Liver (tissue), 9 donors: ENCODE measurements around the gene ZAP70. TPM values are rescaled to one million over a fixed set of nuclear protein-coding genes. Genes with fewer than 3 reads are reported as not detected.
A peak's percentile ranks its signal among the peaks of the same experiment; 100 is the strongest.

Experiments used
- DNase-seq: peaks from one replicate; pipeline ENCODE4 v3.0.0-alpha.2; 2017; ENCODE audit warnings: low spot score
- H3K27ac ChIP-seq, 2 donors: one replicate each; pipeline ENCODE4 v1.7.0; 2013; ENCODE audit warnings: inconsistent platforms in 2 of 2, low read length in 2 of 2, control low read depth in 1 of 2, low read depth in 1 of 2, mild to moderate bottlenecking in 1 of 2
- H3K27me3 ChIP-seq, 4 donors: one replicate each; pipeline versions ENCODE4 v1.6.1 to v1.7.0; 2013; ENCODE audit warnings: low read length in 3 of 4, inconsistent platforms in 1 of 4, mild to moderate bottlenecking in 1 of 4, moderate library complexity in 1 of 4; ENCODE audit not compliant: control insufficient read depth in 4 of 4, insufficient read depth in 4 of 4
- H3K36me3 ChIP-seq, 4 donors: one replicate each; pipeline versions ENCODE4 v1.6.1 to v1.7.0; 2013; ENCODE audit warnings: low read length in 3 of 4, mild to moderate bottlenecking in 3 of 4, low read depth in 1 of 4, moderate library complexity in 1 of 4; ENCODE audit not compliant: control insufficient read depth in 4 of 4, insufficient read depth in 3 of 4
- H3K4me1 ChIP-seq, 4 donors: one replicate each; pipeline versions ENCODE4 v1.6.1 to v1.7.0; 2013; ENCODE audit warnings: low read length in 3 of 4, mild to moderate bottlenecking in 3 of 4, moderate library complexity in 1 of 4; ENCODE audit not compliant: control insufficient read depth in 4 of 4, insufficient read depth in 4 of 4
- H3K4me3 ChIP-seq, 3 donors: one replicate each; pipeline versions ENCODE4 v1.6.1 to v1.7.0; 2013; ENCODE audit warnings: low read length in 3 of 3, control low read depth in 1 of 3, low read depth in 1 of 3, mild to moderate bottlenecking in 1 of 3
- H3K9ac ChIP-seq, 2 donors: one replicate each; pipeline ENCODE4 v1.7.0; 2013; ENCODE audit warnings: low read length in 2 of 2, mild to moderate bottlenecking in 2 of 2, moderate library complexity in 2 of 2, control low read depth in 1 of 2, low read depth in 1 of 2
- H3K9me3 ChIP-seq, 4 donors: one replicate each; pipeline versions ENCODE4 v1.6.1 to v1.7.0; 2013; ENCODE audit warnings: low read length in 3 of 4; ENCODE audit not compliant: control insufficient read depth in 4 of 4
- ATF3 ChIP-seq: IDR thresholded peaks from 2 replicates; pipeline ENCODE4 v1.6.1; 2016; ENCODE audit warnings: antibody characterized with exemption
- CTCF ChIP-seq: fragments of 150-350 bp; IDR thresholded peaks from 2 replicates; pipeline ENCODE4 v1.5.1; 2017; ENCODE audit warnings: improper control_type of control experiment, low read depth, low read length; ENCODE audit not compliant: missing input control
- EGR1 ChIP-seq, 2 donors: IDR thresholded peaks; 2 replicates each; pipeline ENCODE4 v1.6.1; 2016 to 2018; ENCODE audit warnings: antibody characterized with exemption in 2 of 2, low read depth in 2 of 2
- FOXA1 ChIP-seq: IDR thresholded peaks from 2 replicates; pipeline ENCODE4 v1.6.1; 2016; ENCODE audit warnings: antibody characterized with exemption
- FOXA2 ChIP-seq: IDR thresholded peaks from 2 replicates; pipeline ENCODE4 v1.6.1; 2016; ENCODE audit warnings: antibody characterized with exemption
- GABPA ChIP-seq, 2 donors: IDR thresholded peaks in 1 of 2; conservative IDR thresholded peaks in 1 of 2; 2 replicates each; pipeline ENCODE4 v1.6.1; 2016; ENCODE audit warnings: antibody characterized with exemption in 2 of 2, mild to moderate bottlenecking in 1 of 2, moderate library complexity in 1 of 2
- HNF4A ChIP-seq, 2 donors: conservative IDR thresholded peaks; 2 replicates each; pipeline ENCODE4 v1.6.1; 2016; ENCODE audit warnings: antibody characterized with exemption in 2 of 2, mild to moderate bottlenecking in 2 of 2
- HNF4G ChIP-seq: IDR thresholded peaks from 2 replicates; pipeline ENCODE4 v1.6.1; 2016; ENCODE audit warnings: antibody characterized with exemption
- JUND ChIP-seq, 2 donors: IDR thresholded peaks; 2 replicates each; pipeline ENCODE4 v1.6.1; 2016; ENCODE audit warnings: antibody characterized with exemption in 2 of 2
- MAX ChIP-seq: IDR thresholded peaks from 2 replicates; pipeline ENCODE4 v1.6.1; 2016; ENCODE audit warnings: antibody characterized with exemption
- NR2F2 ChIP-seq: IDR thresholded peaks from 2 replicates; pipeline ENCODE4 v1.6.1; 2016; ENCODE audit warnings: antibody characterized with exemption
- RAD21 ChIP-seq, 2 donors: IDR thresholded peaks; 2 replicates each; pipeline ENCODE4 v1.6.1; 2016; ENCODE audit warnings: antibody characterized with exemption in 2 of 2, mild to moderate bottlenecking in 2 of 2
- REST ChIP-seq: IDR thresholded peaks from 2 replicates; pipeline ENCODE4 v1.6.1; 2016; ENCODE audit warnings: antibody characterized with exemption, mild to moderate bottlenecking
- RXRA ChIP-seq, 2 donors: IDR thresholded peaks; 2 replicates each; pipeline ENCODE4 v1.6.1; 2017 to 2018; ENCODE audit warnings: antibody characterized with exemption in 2 of 2, mild to moderate bottlenecking in 1 of 2
- SP1 ChIP-seq: IDR thresholded peaks from 2 replicates; pipeline ENCODE4 v1.6.1; 2018; ENCODE audit warnings: antibody characterized with exemption, mild to moderate bottlenecking
- TAF1 ChIP-seq: conservative IDR thresholded peaks from 2 replicates; pipeline ENCODE4 v1.6.1; 2016; ENCODE audit warnings: antibody characterized with exemption, mild to moderate bottlenecking
- YY1 ChIP-seq: IDR thresholded peaks from 2 replicates; pipeline ENCODE4 v1.6.1; 2016; ENCODE audit warnings: antibody characterized with exemption, mild to moderate bottlenecking
- ZBTB33 ChIP-seq: IDR thresholded peaks from 2 replicates; pipeline ENCODE4 v1.6.1; 2016; ENCODE audit warnings: antibody characterized with exemption
- WGBS: extraction: QIAGEN DNeasy Blood & Tissue Kit; methylation state at CpG from one replicate; pipeline ENCODE4 v1.1.7; 2013; 5-methylcytosine and 5-hydroxymethylcytosine counted together
- polyA plus RNA-seq, 2 donors: library from polyadenylated mRNA; stranded (reverse) in 1 of 2; unstranded in 1 of 2; fragments of 200-250 nt in 1 of 2; fragments of >200 nt in 1 of 2; fragmentation: Nextera tagmentation in 1 of 2; extraction: Ambion mirVana in 1 of 2; gene quantifications; one replicate each; pipeline versions ENCODE4 v1.2.1 to v1.2.3, GENCODE V29; 2013 to 2015
- total RNA-seq, 2 donors: library from RNA; depleted of rRNA; stranded (reverse); fragments of >200 nt; gene quantifications; one replicate each; pipeline ENCODE4 v1.2.3, GENCODE V29; 2014
- donor health status: healthy.
- donor health status: healthy.
- donor health status: healthy.
- donor health status: healthy.
- donor health status: healthy.

Gene ZAP70
- total and polyA plus RNA-seq, 4 donors = 1.2 to 4.9 (median 1.4) TPM

- DNase-seq = peak; percentile 96
- H3K27me3 ChIP-seq = no peaks in the 10 kb centered on the region
- H3K4me1 ChIP-seq = peaks cover 10 to 15% (median 13%) of the 10 kb centered on the region in 4 donors
- H3K9me3 ChIP-seq = no peaks in the 10 kb centered on the region
- TF ChIP-seq TAF1 = peak; percentile 69
- peak in 1 of 2 donors; percentile 16 for TF ChIP-seq RXRA (IDR thresholded peaks at IDR 0.05)
- peak in 1 of 2 donors; percentile 78 for TF ChIP-seq GABPA (IDR thresholded peaks at IDR 0.05 in 1 of 2, conservative IDR thresholded peaks at IDR 0.05 in 1 of 2)
- TF ChIP-seq YY1 = peak; percentile 86
- TF ChIP-seq RAD21 (IDR thresholded peaks at IDR 0.05) = peak in 1 of 2 donors; percentile 42
- TF ChIP-seq HNF4A (conservative IDR thresholded peaks at IDR 0.05) = no peak
- no peak for TF ChIP-seq FOXA2
- peak; percentile 91 to 98 for TF ChIP-seq JUND (IDR thresholded peaks at IDR 0.05)
- no peak for TF ChIP-seq HNF4G
- peak; percentile 89 for TF ChIP-seq MAX
- no peak for TF ChIP-seq NR2F2
- TF ChIP-seq FOXA1 = no peak
- TF ChIP-seq SP1 = peak; percentile 73
- peak; percentile 78 for TF ChIP-seq REST
- no peak for TF ChIP-seq EGR1 (IDR thresholded peaks at IDR 0.05; ENCODE audit: low read depth in 2 of 2)
- peak; percentile 50 for TF ChIP-seq CTCF
- no peak for TF ChIP-seq ZBTB33
- peak; percentile 57 for TF ChIP-seq ATF3
- H3K4me3 ChIP-seq = peak within 1 kb of the TSS; percentile 61 to 99 (median 96)
- H3K9ac ChIP-seq = peak within 1 kb of the TSS; percentile 99
- WGBS = under 1% methylated on average over 60 of the region's 60 CpGs
- H3K27ac ChIP-seq = peak within 1 kb of the TSS; percentile 96 to 97
- H3K36me3 ChIP-seq = peaks cover 0 to 9% (median 2%) of the 10 kb centered on the region in 4 donors
These were observed 49.3 kb upstream of the ZAP70 start, which contains the start of gene ACTR1B for GRCh38 chr2:97663962-97664635. Gene ACTR1B, minus strand, starts transcription at chr2:97664044. Its CDS starts 154 bp downstream, at chr2:97663890.
